GM15510 (cell line): ENCODE data around the gene P3H2.

Experiments used
- POLR2A ChIP-seq: IDR thresholded peaks from 3 replicates; pipeline ENCODE4 v1.6.1; 2011; ENCODE audit warnings: borderline replicate concordance; ENCODE audit not compliant: insufficient read length; ENCODE audit errors: extremely low read depth

Gene P3H2

GRCh38 chr3:190000187-190000860 is 120.4 kb downstream of the P3H2 start:
- TF ChIP-seq POLR2A: no peak

- TF ChIP-seq POLR2A: no peak
Observed at GRCh38 chr3:189999718-190000117, 121.0 kb downstream of the P3H2 start.

GRCh38 chr3:189995129-189995528 is 125.6 kb downstream of the P3H2 start:
- TF ChIP-seq POLR2A: no peak

- no peak for TF ChIP-seq POLR2A
Observed at GRCh38 chr3:189990826-189991225, 129.9 kb downstream of the P3H2 start.

GRCh38 chr3:189988854-189989253 is 131.8 kb downstream of the P3H2 start:
- no peak for TF ChIP-seq POLR2A

GRCh38 chr3:189988322-189988721 is 132.4 kb downstream of the P3H2 start:
- TF ChIP-seq POLR2A: no peak

GRCh38 chr3:189985948-189986347 is 134.7 kb downstream of the P3H2 start:
- no peak for TF ChIP-seq POLR2A

GRCh38 chr3:189983612-189984011 is 137.1 kb downstream of the P3H2 start:
- TF ChIP-seq POLR2A: no peak

GRCh38 chr3:189982321-189982945 is 138.3 kb downstream of the P3H2 start:
- no peak for TF ChIP-seq POLR2A

GRCh38 chr3:189981668-189982067 is 139.0 kb downstream of the P3H2 start:
- TF ChIP-seq POLR2A: no peak

- TF ChIP-seq POLR2A: no peak
Observed at GRCh38 chr3:189978753-189979152, 141.9 kb downstream of the P3H2 start.

- TF ChIP-seq POLR2A: no peak
Observed at GRCh38 chr3:189977174-189977573, 143.5 kb downstream of the P3H2 start.

GRCh38 chr3:189975391-189975990 is 145.2 kb downstream of the P3H2 start:
- no peak for TF ChIP-seq POLR2A

- no peak for TF ChIP-seq POLR2A
Observed at GRCh38 chr3:189974359-189974758, 146.3 kb downstream of the P3H2 start.

GRCh38 chr3:189967254-189967865 is 153.3 kb downstream of the P3H2 start:
- no peak for TF ChIP-seq POLR2A
